ENCODE results near the gene LCE1B.

Gene LCE1B

GRCh38 chr1:152811671-152812070 lies at the start of gene LCE1B:
LCE1B (plus strand) TSS chr1:152811971; CDS start chr1:152812447, 476 bp downstream.
- no peak for DNase-seq

- no peak for DNase-seq
Observed at GRCh38 chr1:152768847-152769533, 42.8 kb upstream of the LCE1B start.

- no peak for DNase-seq
Observed at GRCh38 chr1:152770411-152770810, 41.4 kb upstream of the LCE1B start.

- DNase-seq: no peak
Observed at GRCh38 chr1:152774875-152775274, 36.9 kb upstream of the LCE1B start, which contains the start of gene LCE1F. LCE1F (plus strand) TSS chr1:152775140; CDS start chr1:152776372, 1,232 bp downstream.

- no peak for DNase-seq
Observed at GRCh38 chr1:152776361-152776760, 35.4 kb upstream of the LCE1B start.

- DNase-seq: peak in 1 of 2 donors; percentile 17
Observed at GRCh38 chr1:152777510-152778137, 34.1 kb upstream of the LCE1B start.

- DNase-seq: no peak
Observed at GRCh38 chr1:152783095-152783494, 28.7 kb upstream of the LCE1B start.

GRCh38 chr1:152786077-152786476 lies 25.7 kb upstream of the LCE1B start, which contains the start of gene LCE1E:
LCE1E (plus strand) TSS chr1:152786257; CDS start chr1:152787300, 1,043 bp downstream.
- DNase-seq: no peak

- DNase-seq: no peak
Observed at GRCh38 chr1:152795686-152796085, 16.1 kb upstream of the LCE1B start.

- DNase-seq: no peak
Observed at GRCh38 chr1:152796421-152796820, 15.3 kb upstream of the LCE1B start, which contains the start of gene LCE1D. LCE1D (plus strand) TSS chr1:152796721; CDS start chr1:152797795, 1,074 bp downstream.

- no peak for DNase-seq
Observed at GRCh38 chr1:152801333-152801732, 10.4 kb upstream of the LCE1B start.

- DNase-seq: no peak
Observed at GRCh38 chr1:152806576-152806975, 5.2 kb upstream of the LCE1B start, which contains the start of gene LCE1C. LCE1C (minus strand) TSS chr1:152806651; CDS start chr1:152805478, 1,173 bp downstream.

- no peak for DNase-seq
Observed at GRCh38 chr1:152811050-152811449, 721 bp upstream of the LCE1B start.

GRCh38 chr1:152817309-152817708 lies 5.5 kb downstream of the LCE1B start:
- no peak for DNase-seq

- no peak for DNase-seq
Observed at GRCh38 chr1:152823294-152823693, 11.5 kb downstream of the LCE1B start.

GRCh38 chr1:152824964-152825363 lies 13.2 kb downstream of the LCE1B start:
- no peak for DNase-seq

- no peak for DNase-seq
Observed at GRCh38 chr1:152827173-152827572, 15.4 kb downstream of the LCE1B start, which contains the start of gene LCE1A. LCE1A (plus strand) TSS chr1:152827473; CDS start chr1:152827473, 0 bp downstream.

- no peak for DNase-seq
Observed at GRCh38 chr1:152836870-152837269, 25.1 kb downstream of the LCE1B start.

GRCh38 chr1:152842556-152842955 lies 30.8 kb downstream of the LCE1B start, which contains the start of gene LCE6A:
LCE6A (plus strand) TSS chr1:152842856; CDS start chr1:152843521, 665 bp downstream.
- no peak for DNase-seq

- DNase-seq: no peak
Observed at GRCh38 chr1:152855661-152856060, 43.9 kb downstream of the LCE1B start.

GRCh38 chr1:152858062-152858461 lies 46.3 kb downstream of the LCE1B start:
- DNase-seq: no peak

GRCh38 chr1:152859696-152860095 lies 47.9 kb downstream of the LCE1B start, which contains the start of gene LCE7A:
LCE7A (plus strand) TSS chr1:152859996; CDS start chr1:152860698, 702 bp downstream.
- no peak for DNase-seq

GRCh38 chr1:152860129-152860528 lies 48.4 kb downstream of the LCE1B start:
- no peak for DNase-seq

- no peak for DNase-seq
Observed at GRCh38 chr1:152861374-152861773, 49.6 kb downstream of the LCE1B start.

Data from stimulated activated CD4-positive, alpha-beta T cell treated with anti-CD3 and anti-CD28 coated beads, Interleukin-2, amount 100 ng/mL, for 24 hours (primary cell).